Ishikawa (cell line): ENCODE data around the gene CDADC1.

Experiments
- CEBPB ChIP-seq: IDR thresholded peaks from 2 replicates; pipeline ENCODE4 v1.6.1; 2012
- CREB1 ChIP-seq: IDR thresholded peaks from 2 replicates; pipeline ENCODE4 v1.6.1; 2012; ENCODE audit warnings: low read depth
- EGR1 ChIP-seq: IDR thresholded peaks from 2 replicates; pipeline ENCODE4 v1.6.1; 2012
- EP300 ChIP-seq: IDR thresholded peaks from 2 replicates; pipeline ENCODE4 v1.6.1; 2012; ENCODE audit warnings: borderline replicate concordance
- FOXM1 ChIP-seq: IDR thresholded peaks from 2 replicates; pipeline ENCODE4 v1.6.1; 2012; ENCODE audit warnings: low read depth, borderline replicate concordance
- MAX ChIP-seq: IDR thresholded peaks from 2 replicates; pipeline ENCODE4 v1.6.1; 2012
- NFIC ChIP-seq: IDR thresholded peaks from 2 replicates; pipeline ENCODE4 v1.6.1; 2012
- RAD21 ChIP-seq: IDR thresholded peaks from 2 replicates; pipeline ENCODE4 v1.6.1; 2012; ENCODE audit warnings: low read depth
- REST ChIP-seq: IDR thresholded peaks from 2 replicates; pipeline ENCODE4 v1.6.1; 2012; ENCODE audit warnings: low read depth, mild to moderate bottlenecking
- TAF1 ChIP-seq: IDR thresholded peaks from 2 replicates; pipeline ENCODE4 v1.6.1; 2012; ENCODE audit warnings: low read depth, mild to moderate bottlenecking
- TCF12 ChIP-seq: IDR thresholded peaks from 2 replicates; pipeline ENCODE4 v1.6.1; 2012; ENCODE audit warnings: low read depth
- TEAD4 ChIP-seq: IDR thresholded peaks from 2 replicates; pipeline ENCODE4 v1.6.1; 2012
- USF1 ChIP-seq: IDR thresholded peaks from 2 replicates; pipeline ENCODE4 v1.6.1; 2012
- YY1 ChIP-seq: IDR thresholded peaks from 2 replicates; pipeline ENCODE4 v1.6.1; 2012; ENCODE audit warnings: low read depth
- ZBTB7A ChIP-seq: IDR thresholded peaks from 2 replicates; pipeline ENCODE4 v1.6.1; 2012; ENCODE audit warnings: low read depth

Gene CDADC1

GRCh38 chr13:49220856-49221589, 26.7 kb upstream of the CDADC1 start:
- no peak for TF ChIP-seq TEAD4
- TF ChIP-seq CREB1, result no peak
- no peak for TF ChIP-seq MAX
- no peak for TF ChIP-seq TCF12
- TF ChIP-seq EGR1, result no peak
- TF ChIP-seq ZBTB7A, result no peak
- no peak for TF ChIP-seq FOXM1
- TF ChIP-seq USF1, result no peak

GRCh38 chr13:49221590-49221965, 26.1 kb upstream of the CDADC1 start:
- TF ChIP-seq CREB1, result no peak

- TF ChIP-seq CEBPB (peak; percentile 84), EGR1 (no peak)
Measured at GRCh38 chr13:49225223-49226042, 22.3 kb upstream of the CDADC1 start.

GRCh38 chr13:49226613-49227012, 21.1 kb upstream of the CDADC1 start:
- TF ChIP-seq CREB1, result no peak
- TF ChIP-seq TCF12, result peak; percentile 59
- peak; percentile 91 for TF ChIP-seq CEBPB
- TF ChIP-seq TEAD4, result 0 out of 2 replicates have a peak, but pooled peaks have one; percentile 16

- TF ChIP-seq CREB1, result no peak
- no peak for TF ChIP-seq EGR1
- TF ChIP-seq TEAD4, result no peak
- TF ChIP-seq TAF1, result no peak
- no peak for TF ChIP-seq TCF12
- no peak for TF ChIP-seq FOXM1
- TF ChIP-seq ZBTB7A, result no peak
- TF ChIP-seq USF1, result no peak
- TF ChIP-seq YY1, result no peak
- no peak for TF ChIP-seq REST
- TF ChIP-seq MAX, result no peak
- no peak for TF ChIP-seq NFIC
- TF ChIP-seq RAD21, result no peak
- TF ChIP-seq CEBPB, result no peak
- no peak for TF ChIP-seq EP300
Measured at GRCh38 chr13:49234741-49235140, 13.0 kb upstream of the CDADC1 start.

- no peak for TF ChIP-seq TCF12
- no peak for TF ChIP-seq REST
- TF ChIP-seq CREB1, result no peak
- no peak for TF ChIP-seq USF1
- no peak for TF ChIP-seq TAF1
- no peak for TF ChIP-seq MAX
- TF ChIP-seq CEBPB, result no peak
- TF ChIP-seq FOXM1, result no peak
- TF ChIP-seq RAD21, result no peak
- TF ChIP-seq YY1, result no peak
- no peak for TF ChIP-seq ZBTB7A
- no peak for TF ChIP-seq NFIC
- TF ChIP-seq EGR1, result no peak
- TF ChIP-seq EP300, result no peak
- no peak for TF ChIP-seq TEAD4
Measured at GRCh38 chr13:49235856-49236431, 11.8 kb upstream of the CDADC1 start.
